RPMI7951 (cell line): ENCODE results near the gene KCNMB2. TPM values are rescaled to one million over a fixed set of nuclear protein-coding genes. Genes with fewer than 3 reads are reported as not detected.

Experiments used
- DNase-seq: peaks from one replicate; pipeline ENCODE4 v3.0.0-alpha.2; 2012; ENCODE audit warnings: low read depth
- total RNA-seq: library from RNA; depleted of rRNA; stranded (reverse); fragments of >200 nt; shearing (Covaris generic); gene quantifications from 2 replicates; pipeline ENCODE4 v1.2.3, GENCODE V29; 2014

KCNMB2 gene
- total RNA-seq, 1 experiment from 2014 or later: 27.4 TPM

DNA sequence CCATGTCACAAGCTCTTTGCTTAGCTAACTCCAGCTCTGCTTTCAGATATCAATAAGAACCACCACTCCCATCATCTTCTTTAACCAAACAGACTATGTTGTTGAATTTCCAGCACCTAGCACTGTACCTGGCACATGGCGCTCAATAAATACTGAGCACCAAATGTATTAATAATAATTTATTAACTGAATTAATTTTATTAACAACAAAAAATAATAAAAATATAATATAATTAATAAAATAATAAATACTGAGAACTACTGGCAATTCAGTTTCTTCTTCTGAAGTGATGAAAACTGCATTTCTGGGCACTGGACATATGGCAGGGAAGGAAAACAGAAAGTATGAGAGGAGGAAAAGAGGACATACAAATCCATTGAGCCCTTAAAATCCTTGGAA, 271.5 kb downstream of the KCNMB2 start:
- no peak for DNase-seq

DNA sequence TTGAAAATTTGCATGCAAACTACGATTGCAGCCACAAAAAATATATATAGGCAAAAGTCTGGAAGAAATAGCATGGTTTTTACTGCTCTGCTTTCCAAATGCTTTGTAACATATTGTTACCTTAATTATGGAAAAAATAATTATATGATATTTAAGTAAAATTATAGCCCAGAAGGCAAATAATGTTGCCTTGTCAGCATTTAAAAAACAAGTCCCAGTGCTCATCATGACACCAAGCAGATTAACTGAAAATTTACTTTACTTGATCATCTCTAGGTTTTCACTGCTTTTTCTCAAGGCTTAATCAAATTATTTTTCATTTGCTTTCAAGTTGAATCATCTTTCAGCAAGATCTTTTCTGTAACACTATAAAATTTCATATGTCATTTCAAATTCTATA, 272.5 kb downstream of the KCNMB2 start:
- no peak for DNase-seq

DNA sequence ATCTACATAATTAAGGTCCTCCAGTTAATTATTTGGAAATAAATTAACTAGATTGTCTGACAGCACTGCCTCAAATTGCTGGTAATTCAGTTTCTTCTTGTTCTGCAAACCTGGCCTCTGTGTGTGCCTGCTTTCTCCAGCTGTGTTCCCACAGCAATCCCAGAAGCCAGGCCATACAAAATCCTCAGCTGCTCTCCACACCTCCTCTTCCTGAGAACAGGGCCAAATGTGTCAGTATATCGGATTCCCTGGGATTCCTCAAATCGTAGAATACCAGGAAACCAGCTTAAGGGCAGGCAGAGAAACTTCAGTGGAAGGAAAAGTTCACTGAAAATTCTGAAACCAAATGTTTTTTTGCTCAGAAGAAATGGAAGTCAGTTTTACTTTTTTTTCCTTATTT, 273.9 kb downstream of the KCNMB2 start:
- DNase-seq: no peak

DNA sequence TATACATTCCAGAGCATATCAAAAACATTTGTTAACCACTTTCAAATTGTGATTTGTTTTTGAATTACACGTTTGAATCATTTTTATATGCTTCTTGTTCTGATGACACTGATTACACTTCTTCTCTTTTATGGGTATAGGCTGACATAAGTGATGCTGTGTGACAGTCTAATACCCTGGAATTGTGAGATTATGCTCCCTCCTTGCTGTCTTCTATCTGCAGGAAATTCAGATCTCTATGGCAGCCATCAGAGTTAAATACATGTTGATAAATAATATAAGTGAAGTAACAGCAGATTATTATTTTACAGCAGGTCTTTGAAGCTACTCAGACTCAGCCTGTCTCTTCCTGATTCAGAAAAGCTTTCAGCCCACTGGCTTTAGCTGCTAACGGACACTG, 286.5 kb downstream of the KCNMB2 start:
- no peak for DNase-seq

DNA sequence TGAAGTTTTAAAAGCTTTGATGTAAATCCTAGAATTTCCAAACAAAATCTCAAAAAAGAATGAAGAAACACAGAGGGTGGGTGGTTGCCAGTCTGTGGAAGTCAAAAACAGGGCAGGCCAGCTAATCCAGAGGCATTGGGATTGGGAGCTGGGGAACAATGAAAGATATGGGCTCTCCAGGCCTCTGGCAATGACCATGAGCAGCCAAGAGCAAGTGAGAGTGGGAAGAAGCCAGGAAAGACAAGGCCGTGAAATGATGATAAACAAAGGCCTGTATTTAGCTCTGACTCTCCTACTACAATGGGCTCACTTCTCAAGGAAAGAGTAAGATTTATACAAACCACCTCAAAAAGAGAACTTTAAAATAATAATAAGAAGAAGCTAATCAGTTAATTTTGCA, 286.9 kb downstream of the KCNMB2 start:
- DNase-seq: no peak

DNA sequence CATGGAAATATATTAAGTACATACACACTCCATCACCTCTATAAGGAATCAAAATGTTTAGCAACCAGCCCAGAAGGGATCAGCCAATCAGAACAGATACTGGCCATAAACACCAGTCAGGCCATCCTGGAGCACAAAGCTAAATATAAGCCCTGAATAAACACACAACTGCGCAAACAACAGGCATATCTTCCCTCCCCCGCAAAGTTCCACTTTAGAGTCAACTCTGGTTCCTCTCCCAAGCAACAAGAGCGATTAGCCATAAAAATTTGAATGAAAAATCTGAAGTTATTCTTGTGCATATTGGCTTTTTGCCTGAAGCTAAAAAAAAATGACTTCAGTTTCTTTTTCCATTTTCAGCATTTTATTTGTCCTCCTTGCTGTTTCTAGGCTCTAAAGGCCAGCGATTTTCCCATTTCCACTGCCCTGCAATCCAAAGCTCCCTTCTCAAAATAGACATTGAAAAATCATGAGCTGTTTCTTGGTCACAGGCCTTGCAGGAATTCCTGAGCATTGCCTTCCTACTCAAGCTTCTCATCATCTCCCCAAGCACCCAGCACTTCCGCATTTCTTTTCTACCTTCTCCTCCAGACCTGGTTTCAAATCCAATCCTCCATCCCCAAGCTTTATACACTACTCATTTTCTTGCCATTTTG, 287.5 kb downstream of the KCNMB2 start:
- DNase-seq: peak; percentile 19

DNA sequence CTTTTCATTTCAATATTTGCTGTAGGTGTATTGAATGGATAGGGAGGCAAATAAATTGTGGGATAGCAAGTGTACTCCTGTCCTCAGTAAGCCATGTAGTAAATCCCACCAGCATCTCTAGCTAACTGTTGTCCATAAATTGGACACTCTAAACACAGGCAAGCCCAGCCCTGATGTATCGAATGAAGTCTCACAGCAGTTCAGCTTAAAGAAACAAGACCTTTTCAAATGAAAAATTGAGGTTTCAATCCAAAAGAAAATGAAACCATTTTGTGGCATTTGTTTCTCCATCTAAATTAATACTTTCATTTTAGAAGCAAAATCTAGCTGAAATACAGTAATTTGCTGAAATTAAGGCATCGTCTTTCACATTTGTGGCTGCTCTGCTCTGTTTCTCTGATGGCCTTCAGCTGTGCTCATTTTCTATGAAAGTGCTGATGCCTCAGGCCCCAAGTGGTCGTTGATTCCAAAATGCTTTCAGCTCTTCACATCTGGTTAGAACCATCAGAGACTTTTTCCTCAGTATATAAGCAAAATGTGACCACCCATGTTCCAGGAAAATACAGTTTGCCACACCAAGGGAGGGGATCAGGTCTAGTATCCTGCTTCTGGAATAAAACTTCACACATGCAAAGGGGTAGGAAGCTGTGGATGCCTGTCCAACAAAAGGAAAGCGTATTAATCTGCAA, 290.3 kb downstream of the KCNMB2 start:
- DNase-seq: no peak

DNA sequence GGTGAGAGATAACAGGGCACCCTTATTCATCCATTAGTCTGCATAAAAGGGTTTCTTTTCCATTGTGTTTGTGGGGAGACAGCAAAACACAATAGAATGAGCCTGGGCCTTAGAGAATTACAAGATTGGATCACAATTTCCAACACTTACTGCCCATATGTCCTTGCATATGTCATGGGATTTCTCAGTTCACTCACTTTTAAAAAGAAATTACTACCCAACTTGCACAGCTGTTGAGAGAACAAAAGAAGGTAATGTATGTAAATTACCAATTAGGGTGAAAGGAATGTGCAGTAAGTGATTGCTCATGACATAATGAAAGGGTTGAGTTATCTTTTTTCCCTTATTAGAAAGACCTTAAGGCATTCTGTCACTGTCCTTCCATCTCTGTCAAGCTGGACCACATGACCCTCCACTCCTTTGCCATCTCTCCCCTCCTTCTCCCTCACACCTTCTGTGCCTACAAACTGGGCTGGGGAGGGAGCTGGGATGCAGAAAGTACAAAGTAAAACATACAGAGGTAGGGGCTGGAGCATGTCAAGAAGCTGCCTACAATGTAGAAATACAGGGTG, 291.1 kb downstream of the KCNMB2 start:
- no peak for DNase-seq

DNA sequence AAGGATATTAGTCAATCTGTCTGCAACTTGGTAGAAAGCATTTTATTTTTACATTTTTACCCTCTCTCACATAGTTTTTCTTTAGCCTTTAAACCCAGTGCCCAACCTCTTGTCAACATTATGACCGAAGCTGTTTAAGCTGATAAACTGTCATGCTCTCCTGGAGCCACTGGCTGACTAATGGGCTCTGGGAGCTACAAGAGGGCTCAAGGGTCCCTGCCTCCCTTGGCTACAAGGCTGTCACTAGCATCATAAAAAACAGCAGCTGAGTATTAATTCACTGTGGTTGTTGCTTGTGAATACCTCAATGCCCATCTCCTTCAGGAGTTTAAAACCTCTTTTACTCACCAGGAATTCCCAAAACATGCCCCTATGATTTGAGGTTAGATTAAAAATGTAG, 297.5 kb downstream of the KCNMB2 start:
- no peak for DNase-seq

DNA sequence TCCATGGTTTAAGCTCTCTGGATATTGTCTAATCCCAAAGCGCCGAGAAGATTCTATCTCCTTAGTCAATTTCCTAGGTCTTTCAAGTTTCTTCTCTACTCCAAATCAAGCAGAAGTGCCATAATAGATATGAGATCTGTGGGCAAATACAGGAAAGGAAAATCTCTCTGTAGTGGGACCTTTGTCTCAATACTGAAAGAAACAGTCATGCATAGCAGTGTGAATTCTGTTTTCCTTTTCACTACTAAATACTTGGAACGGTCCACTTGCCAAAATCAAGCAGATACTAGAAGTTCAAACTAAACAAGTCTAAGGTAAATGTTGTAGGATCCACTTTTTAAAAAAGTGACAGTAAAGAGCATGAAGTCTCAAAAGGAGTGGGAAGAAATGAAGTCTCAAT, 298.8 kb downstream of the KCNMB2 start:
- no peak for DNase-seq

DNA sequence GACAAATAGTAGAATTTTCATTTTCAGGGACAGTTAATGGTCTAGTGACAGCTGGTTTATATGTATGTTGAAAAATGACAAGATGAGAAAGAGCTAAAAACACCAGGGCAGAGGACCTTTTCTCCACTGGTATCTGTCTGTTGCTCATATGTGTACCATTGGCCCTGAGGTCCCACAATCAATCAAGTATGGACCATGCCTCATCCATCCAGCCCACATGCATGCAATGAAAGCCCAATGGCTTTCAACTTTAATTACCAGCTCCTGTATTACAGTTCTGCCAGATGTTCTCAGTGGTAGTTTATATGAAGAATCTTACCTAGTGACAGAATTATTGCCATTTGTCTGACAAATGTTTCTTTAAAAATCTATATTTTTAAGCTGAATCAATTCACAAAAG, 301.3 kb downstream of the KCNMB2 start:
- no peak for DNase-seq

DNA sequence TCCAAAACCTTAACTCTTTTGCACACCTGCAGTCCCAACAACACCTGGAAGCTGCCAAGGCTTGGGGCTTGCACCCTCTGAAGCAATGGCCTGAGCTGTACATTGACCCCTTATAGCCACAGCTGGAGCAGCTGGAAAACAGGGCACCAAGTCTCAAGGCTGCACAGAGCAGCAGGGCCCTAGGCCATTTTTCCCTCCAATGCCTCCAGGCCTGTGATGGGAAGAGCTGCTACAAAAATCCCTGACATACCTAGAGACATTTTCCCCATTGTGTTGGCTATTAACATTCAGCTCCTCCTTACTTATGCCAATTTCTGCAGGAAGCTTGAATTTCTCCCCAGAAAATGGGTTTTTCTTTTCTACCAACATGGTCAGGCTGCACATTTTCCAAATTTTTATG, 304.4 kb downstream of the KCNMB2 start:
- DNase-seq: no peak

DNA sequence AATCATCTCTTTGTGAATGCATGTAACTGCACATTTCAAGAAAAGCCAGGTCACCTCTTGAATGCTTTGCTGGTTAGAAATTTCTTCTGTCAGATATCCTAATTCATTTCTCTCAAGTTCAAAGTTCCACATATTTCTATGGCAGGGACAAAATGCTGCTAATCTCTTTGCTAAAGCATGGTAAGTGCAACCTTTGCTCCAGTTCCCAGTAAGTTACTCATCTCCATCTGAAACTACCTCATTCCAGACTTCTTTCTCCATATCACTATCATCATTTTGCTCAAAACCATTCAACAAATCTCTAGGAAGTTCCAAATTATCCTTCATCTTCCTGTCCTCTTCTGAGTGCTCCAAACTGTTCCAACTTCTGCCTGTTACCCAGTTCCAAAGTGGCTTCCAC, 304.8 kb downstream of the KCNMB2 start:
- DNase-seq: no peak

DNA sequence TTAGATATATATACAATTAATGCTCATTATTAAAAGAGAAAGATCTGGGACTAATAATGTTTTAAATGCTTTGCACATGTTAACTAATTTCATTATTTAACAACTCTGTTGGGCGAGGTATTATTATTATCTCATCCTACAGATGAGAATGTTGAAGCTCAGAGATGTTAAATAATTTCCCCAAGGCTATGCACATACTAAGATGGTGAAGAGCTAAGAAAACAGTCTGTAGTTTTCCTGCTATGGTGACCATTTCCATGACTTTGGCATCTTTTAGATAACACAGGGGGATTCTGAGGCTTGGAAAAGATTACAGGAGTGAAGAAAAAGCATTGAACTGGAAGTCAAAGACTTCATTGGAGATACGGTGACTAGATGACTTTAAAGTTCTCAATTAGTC, 308.7 kb downstream of the KCNMB2 start:
- DNase-seq: no peak

DNA sequence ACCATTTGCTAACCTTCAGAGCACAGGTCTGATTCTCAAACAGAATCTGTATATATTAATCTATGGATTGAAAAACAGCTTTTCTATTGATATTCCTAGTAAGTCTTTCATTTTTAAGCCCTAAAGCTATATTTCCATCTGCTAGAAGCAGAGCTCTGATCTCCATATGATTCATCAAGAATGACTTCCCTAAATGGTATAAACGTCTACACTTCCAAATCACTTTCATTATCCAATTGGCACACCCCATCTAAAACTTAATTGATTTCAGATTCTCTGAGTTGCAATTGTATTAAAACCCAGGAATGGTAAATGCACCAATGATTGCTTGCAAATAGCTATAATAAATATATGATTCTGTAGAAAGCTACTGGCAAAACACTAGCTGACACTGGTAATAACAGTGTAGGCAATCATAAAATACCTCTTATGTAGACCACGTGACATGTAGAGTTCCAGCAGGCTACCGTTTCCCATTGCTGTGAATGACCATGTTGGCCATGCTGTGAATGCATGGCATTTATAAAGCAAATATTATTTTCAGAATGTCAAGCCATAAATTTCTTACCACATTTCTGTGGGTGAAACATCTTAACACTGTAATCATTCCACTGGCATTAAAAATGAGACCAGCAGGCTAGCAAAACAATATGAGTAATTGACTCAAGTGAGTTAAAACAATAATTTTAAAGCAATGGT, 309.3 kb downstream of the KCNMB2 start:
- DNase-seq: peak; percentile 35

DNA sequence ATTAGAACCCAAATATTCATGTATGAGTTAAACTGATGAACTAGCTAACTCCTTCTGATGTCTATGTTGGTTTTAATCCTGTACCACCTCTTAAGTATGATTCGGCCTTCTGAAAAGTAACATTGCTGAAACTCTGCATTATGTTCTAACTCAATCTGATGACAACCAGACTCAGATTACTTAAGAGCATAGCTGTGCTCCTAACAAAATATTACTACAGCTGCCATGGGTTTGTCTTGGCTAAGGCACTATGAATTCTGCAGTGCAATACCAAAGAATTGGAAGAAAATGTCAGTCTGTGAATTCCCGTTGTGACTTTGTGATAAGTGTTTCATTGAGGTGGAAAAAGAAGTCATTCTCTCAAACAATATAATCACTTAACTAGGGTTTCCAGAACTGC, 311.0 kb downstream of the KCNMB2 start:
- no peak for DNase-seq

DNA sequence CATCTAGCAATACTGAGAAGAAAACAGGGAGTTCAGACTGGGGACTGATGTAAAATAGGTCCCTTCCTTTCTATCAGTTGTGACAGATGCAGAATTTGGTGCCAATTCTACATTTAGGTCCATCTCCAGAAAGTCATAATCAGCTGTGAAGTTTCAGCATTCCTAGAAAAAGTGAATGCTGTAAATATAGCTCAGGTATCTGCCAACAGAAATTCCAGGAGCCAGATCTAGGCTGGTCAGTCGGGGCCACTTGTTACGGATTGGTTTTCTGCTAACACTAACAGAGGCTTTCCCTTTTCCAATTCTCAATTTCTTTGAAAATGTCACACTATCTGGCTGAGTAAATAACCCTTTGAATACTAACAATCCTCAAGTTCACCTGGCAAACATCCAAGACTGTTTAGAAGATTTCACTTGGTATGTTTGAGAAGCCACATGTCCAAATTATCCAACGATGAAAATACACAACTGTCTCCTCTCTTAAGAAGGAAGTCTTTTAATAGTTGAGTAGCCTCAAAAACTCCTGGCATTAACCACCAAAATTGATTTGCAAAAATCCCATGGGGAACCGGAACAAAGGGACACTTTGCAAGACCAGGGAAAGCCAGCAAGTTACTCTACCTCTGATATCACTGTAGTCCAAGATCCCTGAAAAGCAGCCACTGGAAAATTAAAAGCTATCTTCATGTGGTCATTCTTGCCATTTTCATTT, 313.1 kb downstream of the KCNMB2 start:
- DNase-seq: peak; percentile 6

DNA sequence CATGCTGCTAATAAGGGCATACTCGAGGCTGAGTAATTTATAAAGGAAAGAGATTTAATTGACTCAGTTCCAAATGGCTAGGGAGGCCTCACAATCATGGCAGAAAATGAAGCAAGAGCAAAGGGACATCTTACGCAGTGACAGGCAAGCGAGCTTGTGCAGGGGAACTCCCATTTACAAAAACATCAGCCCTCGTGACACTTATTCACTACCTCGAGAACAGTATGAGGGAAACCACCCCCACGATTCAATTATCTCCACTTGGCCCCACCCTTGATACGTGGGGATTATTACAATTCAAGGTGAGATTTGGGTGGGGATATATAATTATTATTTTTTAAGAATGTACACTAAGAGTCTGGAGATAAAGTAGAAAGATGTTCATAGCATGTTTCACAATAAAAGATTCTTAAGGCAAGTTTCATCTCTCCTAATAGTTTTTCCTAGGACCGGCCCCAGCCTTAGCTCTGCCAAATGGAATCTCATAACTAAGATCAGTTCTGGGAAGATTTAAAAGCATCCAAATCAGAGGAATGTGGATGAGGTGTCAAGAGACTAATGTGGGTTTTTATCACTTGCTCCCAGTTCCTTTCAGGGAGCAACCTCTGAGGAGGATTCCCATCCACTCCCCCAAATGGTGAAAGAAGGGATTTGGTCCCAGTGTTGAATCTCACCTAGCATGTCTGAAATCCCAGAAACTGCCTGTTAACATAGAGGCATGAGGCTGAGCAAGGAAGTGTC, 314.4 kb downstream of the KCNMB2 start:
- no peak for DNase-seq

DNA sequence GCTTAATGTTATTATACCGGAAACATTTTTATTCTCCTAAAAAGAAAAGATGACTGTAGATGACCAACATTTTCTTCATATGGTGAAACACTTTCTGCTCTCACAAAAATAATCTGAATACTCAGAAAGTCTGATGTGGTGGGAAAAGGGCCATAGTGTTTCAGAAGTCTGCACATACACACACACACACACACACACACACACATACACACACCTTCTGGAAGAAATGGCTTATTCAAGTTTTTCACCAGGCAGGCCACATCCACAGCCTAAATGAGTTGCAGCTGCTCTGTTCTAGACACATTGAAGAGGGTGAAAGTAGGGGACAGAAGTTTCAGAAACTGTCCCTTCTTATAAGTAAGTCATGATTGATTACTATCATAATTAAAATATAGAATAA, 315.3 kb downstream of the KCNMB2 start:
- no peak for DNase-seq

DNA sequence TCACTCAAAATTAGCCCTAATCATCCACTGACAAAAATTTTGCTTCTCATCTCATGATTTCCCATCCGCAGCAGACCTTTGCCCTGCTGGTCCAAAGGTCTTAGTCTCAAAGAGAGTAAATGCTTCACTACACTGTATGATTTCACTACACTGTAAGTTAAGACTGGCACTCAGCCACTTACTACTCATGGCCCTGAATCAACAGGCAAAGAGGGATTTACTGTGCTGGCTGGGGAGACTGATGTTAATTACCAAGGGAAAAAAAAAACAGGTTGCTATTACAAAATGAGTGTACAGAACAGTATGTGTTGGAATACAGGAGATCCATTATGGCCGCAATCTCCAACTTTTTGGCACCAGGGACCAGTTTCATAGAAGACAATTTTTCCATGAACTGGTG, 320.6 kb downstream of the KCNMB2 start:
- no peak for DNase-seq

DNA sequence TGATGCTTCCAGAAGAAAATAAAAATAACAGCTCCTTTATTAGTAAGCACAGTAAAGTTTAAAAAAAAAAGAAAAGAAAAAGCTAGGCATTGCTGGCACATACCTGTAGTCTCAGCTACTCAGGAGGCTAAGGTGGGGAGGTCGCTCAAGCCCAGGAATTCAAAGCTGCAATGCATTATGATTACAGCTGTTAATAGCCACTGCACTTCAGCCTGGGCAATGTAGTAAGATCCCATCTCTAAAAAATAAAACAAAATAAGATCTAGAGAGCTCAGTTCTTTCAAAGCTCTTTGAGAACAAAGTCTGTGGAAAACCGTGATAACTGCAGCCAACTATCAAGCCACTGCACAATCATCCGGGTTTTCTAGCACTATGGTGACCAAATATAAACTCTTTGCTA, 323.1 kb downstream of the KCNMB2 start:
- DNase-seq: no peak
